GM18867 (cell line): ENCODE results near the gene TBC1D9B.

Experiments
- ATAC-seq: cut with Tn5 transposase; IDR thresholded peaks from one replicate; pipeline ENCODE4 v1.9.1; 2021; ENCODE audit warnings: mild to moderate bottlenecking, moderate library complexity; ENCODE audit not compliant: unreplicated experiment

TBC1D9B gene

DNA sequence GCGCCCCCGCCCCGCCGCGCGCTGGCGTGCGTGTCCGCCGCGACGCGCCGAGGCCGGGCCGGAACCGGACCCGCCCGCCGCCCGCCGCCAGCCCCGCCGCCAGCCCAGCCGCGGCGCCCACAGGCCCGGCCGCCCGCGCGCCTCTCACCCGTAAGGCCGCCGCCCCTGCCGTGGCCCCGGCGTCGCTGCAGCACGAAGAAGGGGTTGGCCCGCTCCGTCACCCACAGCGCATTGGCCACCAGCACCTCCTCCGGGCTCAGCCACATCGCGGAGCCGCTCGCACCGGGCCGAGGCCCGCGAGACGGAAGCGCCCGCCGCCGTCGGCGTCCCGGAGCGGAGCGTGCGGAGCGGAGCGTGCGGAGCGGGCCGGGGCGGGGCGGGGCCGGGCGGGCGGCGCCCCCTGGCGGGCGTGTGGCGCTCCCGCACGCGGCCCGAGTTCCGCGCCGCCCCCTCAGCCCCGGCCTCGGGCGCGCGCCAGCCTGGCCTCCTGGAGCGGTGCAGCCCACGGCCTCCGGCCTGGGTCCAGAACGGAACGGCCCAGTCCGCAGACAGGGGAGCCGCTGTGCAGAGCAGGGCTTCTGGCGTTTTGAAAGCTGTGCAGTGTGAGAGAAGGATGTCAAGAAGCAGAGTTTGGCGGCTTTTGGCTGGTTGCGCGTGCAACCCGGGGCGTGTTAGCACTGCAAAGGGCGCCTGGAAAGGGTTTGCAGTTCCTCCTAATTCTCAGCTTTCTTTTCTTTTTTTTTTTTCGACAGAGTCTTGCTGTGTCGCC is at the start of gene TBC1D9B:
TSS of gene TBC1D9B (minus strand) at position 342 of the 769 bp plus-strand sequence. CDS start at position 266, 76 bp downstream.
- peak; percentile 86 for ATAC-seq

DNA sequence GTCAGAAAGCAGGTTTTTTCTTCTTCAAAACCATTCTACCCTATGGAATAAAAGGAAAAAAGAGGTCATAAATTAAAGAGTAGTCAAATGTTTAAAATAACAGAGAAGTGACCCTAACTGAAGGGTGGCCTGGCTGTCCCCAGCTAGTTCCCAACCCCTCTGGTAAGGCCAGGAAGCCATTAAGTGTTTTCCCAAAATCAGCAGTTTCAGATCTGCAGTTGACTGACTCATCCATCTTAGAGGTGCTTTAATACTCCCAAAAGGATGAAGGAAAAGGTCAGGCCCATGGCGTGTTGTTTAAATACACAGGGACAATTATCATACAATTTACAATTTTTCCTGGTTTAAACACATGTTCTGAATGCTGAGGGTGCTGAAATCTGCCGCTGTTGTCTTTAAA is 47.9 kb upstream of the TBC1D9B start:
- no peak for ATAC-seq

DNA sequence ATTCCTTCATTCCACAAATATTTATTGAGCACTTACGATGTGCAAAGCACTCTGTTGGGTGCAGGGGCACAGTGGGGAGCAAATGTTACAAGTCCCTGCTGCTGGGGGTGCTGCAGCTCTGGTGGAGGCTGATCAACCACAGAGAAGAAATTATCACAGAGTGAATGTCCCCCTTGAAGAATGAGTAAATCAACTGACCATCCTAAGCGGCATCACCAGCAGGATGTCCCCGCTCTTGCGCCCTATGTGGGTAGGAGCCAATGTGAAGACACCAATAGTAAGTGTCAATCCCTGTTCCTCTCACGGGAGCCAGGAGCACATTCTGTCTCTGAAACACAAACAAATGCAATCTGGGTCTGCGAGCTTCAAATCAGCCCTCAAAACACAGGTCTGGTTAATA is 47.4 kb upstream of the TBC1D9B start:
- no peak for ATAC-seq

DNA sequence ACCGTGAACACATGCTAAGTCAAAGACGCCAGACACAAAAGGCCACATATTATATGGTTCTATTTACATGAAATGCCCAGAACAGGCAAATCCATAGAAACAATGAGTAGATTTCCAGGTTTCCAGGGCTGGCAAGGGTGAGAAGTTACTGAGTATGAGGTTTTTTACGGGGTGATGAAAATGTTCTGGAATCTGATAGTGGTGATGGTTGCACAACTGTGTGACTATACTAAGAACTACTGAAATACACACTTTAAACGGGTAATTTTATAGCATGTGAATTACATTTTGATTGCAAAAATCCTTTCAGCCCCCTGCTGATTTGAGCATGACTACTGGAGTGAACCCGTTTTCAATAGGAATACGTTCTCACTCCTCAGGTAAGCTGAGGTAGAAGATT is 46.7 kb upstream of the TBC1D9B start:
- no peak for ATAC-seq

DNA sequence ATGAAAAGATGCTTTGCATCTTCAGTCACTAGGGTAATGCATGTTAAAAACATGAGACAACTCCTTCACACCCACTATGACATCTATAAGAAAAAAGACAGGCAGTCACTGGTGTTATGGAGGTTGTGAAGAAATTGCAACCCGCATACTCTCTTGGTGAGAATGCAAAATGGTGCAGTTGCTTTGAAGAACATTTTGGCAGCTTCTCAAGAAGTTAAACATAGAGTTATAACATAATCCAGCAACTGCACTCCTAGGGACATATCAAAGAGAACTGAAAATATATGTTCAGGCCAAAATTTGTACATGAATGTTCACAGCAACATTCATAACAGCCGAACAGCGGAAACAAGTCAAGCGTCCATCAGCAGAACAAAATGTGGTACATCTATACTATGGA is 46.3 kb upstream of the TBC1D9B start:
- no peak for ATAC-seq

DNA sequence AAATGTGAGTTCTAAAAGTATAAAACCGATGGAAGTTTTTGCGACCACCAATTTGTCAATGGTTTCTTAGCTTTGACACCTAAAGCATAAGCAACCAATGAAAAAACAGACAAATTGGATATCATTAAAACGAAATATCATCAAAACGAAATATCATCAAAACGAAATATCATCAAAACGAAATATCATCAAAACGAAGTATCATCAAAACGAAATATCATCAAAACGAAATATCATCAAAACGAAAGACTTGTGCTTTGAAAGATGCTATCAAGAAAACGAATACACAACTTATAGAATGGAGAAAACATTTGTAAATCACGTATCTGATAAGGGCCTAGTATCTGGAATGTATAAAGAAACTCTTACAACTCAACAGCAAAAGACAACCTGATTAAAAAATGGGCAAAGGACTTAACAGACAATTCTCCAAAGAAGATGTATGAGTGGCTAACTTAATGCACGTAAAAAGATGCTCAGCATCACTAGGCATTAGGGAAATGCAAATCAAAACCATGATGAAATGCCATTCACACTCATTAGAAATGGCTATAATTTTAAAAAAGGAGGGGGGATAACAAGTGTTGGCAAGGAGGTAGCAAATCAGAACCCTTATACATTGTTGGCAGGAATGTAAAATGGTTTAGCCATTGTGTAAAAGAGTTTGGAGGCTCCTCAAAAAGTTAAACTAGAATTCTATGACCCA is 29.4 kb upstream of the TBC1D9B start:
- no peak for ATAC-seq

DNA sequence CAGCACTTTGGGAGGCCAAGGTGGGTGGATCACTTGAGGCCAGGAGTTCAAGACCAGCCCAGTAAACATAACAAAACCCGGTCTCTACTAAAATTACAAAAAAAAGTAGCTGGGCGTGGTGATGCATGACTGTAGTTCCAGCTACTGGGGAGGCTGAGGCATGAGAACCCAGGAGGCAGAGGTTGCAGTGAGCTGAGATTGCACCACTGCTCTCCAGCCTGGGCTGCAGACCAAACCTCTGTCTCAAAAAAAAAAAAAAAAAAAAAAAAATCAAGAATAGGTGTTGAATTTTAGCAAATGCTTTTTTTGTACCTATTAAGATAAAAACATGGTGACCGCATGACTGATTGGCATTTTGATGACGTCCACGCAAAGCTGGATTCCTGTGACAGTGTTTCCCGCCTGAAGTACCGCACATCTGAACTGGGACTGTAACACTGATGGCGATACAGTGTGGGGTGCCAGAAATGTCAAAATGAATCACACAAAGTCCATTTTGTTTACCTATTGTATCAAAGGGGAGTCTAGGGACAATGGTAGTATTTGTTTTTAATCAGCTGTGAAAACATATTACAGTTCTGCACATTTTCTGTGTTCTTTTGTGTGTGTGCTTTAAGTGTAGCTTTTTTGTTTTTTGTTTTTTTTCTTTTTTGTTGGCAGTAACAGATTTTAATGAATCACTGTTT is 23.2 kb upstream of the TBC1D9B start:
- ATAC-seq = no peak

DNA sequence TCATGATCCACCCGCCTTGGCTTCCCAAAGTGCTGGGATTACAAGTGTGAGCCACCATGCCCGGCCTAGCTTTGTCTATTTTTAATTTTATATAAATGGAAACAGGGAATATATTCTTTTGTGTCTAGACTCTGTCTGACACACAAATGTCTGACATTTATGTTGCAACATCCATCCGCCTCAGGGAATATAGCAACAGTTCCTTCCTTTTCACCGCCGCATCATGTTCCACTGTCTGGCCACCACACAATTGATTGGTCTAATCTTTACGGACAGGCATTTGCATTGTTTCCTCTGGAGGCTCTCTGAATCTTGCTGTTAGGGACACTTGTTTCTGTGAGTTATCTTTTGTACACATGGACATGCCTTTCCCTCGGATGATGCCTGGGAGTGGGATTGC is 20.1 kb upstream of the TBC1D9B start:
- ATAC-seq = no peak

DNA sequence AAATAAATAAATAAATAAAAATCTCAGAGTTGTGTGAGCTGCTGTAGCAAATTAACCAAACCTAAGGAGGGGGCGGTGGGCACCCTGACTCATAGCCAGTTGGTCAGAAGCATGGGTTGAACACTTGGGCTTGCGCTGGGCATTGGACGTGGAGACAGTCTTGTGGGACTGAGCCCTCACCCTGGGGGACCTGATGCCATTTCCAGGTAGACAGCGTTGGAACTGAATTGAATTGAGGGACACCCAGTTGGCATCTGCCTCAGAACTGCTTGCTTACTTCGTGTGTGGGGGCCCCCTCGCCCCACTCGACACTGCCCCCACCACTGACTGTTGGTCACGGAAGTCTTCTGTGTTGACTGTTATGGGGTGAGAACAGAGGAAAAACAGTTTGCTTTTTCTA is 19.0 kb upstream of the TBC1D9B start:
- ATAC-seq = no peak

DNA sequence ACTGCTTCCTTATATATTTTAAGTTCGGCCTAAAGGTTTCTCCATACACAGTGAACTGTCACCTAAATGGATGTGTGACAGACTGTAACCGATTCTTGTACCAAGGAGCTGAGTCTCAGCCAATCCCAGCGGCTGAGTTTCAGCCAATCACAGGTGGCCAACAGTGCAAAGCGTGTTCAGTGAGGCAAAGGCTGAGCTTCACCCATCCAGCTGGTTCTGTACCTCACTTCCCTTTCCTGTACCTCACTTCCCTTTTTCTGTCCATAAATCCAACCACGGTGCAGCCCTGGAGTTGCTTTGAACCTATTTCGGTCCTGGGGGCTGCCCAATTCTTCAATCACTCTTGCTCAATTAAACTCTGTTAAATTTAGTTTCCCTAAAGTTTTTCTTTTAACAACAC is 15.7 kb upstream of the TBC1D9B start:
- ATAC-seq = no peak

DNA sequence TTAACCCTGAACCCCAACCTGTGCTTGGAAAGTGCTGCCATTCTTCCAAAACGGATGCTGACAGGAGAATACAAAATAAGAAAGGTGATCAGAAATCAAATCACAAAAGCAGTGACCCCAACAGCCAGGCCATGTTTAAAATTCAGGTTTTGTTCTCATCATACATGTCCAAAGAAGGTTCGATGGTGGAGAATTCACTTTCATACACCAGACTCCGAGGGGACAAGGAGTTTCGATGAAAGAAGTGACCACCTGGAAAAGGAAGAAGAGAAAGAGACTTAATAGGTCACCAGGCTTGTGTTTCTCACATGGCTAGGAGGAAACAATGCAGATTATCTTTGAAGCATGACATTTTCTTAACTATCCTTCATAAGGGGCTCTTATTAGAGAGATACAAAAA is 12.5 kb upstream of the TBC1D9B start:
- no peak for ATAC-seq

DNA sequence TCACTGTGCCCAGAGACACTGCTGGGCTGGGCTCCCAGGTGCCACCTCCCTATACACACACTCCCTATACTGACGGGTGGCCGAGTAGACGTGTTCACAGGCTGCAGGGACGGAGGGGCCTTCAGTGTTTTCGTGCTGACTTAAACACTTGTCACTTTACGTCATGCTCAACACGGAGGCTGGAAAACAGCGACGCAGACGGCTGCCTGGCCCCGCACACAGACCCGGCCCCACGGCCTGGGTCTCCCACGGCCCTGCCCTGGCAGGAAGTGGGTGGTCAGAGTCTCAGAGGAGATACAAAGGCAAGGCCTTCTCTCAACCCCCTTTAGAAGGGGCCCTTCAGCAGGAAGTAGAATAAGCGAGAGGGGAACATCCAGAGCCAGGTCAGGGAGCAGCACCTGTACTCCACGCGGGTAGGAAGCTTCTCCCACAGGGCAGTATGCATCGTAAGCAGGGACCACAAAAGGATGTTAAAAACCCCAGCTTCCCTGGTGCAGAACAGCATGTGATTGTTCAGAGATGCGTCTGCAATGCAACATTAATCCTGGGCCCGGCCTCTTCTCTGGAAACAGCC is 11.9 kb upstream of the TBC1D9B start:
- ATAC-seq = no peak

DNA sequence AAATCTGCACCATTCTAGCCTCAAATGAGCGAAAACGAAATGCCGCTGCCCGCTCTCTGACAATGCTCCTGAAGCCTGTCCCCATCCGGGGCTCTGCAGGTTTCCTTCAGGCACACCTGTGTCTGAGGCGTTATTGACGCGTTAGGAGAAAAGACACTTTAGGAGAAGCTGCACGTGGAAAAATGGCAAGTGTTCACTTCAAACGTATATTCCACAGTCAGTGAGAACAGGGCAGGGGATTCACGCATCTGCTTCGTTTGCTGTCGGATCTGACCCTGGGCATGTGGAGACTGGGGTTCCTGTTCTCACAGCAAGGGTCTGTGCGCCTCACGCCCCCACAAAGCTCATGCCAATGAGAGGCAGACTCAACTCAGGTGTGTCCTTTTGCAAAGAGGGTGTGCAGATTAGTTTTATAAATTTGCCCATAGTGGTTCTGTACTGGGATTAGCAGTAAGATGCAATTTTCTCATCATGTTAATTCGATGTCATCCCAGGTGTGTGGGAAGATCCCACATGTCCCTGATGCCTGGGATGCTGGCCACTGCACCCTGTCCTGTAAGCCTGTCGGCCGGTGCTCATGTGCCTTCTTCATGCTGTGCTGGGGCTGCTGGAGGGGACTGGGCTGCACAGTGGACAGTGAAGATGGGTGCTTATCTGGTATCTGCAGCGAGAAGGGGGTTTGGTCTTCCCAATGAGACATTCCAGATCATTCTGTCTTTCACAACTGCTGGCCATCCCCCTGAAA is 11.2 kb upstream of the TBC1D9B start:
- no peak for ATAC-seq

DNA sequence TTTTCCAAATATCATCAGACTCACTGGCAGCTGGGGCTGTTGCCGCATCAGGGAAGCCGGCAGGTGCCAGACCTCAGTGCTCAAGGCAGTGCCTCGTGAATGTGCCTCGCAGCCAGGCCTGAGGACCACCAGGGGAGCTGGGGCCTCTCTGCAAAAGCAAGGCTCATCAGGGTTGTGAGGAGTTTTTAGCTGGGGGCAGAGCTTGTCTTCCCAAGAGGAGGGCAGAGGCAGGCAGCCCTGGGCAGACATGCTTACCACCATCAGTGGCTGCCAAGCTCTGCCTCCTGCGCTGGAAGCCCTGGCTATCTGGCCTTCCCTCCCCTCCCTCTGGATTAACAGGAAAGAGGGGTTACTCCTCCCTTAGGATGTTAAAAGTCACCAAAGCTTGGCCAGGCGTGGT is 8.8 kb upstream of the TBC1D9B start:
- no peak for ATAC-seq

DNA sequence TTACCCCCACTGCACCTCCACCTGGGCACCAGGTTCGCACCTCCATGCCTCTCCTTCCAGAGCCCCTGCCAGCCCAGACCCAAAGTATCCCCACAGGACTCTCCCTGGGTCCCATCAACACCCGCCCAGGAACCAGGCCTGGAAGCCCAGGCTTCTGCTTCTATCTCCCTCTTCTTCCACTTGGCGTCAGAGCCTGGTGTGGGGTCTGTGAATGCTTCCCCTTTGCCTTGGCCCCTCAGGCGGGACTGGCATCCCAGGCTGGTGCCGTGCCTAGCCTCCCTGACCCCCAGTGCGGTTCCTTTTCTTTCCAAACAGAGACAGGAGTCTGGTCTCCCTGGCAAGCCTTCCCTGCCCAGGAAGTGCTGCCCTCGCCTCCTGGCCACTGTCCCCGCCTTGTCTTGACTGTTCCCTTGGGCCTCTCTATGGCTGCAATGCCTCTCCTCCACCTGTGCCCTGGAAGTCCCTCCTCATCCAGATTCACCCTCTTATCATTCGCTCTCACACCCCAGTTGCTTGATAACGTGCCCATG is 7.8 kb upstream of the TBC1D9B start:
- no peak for ATAC-seq

DNA sequence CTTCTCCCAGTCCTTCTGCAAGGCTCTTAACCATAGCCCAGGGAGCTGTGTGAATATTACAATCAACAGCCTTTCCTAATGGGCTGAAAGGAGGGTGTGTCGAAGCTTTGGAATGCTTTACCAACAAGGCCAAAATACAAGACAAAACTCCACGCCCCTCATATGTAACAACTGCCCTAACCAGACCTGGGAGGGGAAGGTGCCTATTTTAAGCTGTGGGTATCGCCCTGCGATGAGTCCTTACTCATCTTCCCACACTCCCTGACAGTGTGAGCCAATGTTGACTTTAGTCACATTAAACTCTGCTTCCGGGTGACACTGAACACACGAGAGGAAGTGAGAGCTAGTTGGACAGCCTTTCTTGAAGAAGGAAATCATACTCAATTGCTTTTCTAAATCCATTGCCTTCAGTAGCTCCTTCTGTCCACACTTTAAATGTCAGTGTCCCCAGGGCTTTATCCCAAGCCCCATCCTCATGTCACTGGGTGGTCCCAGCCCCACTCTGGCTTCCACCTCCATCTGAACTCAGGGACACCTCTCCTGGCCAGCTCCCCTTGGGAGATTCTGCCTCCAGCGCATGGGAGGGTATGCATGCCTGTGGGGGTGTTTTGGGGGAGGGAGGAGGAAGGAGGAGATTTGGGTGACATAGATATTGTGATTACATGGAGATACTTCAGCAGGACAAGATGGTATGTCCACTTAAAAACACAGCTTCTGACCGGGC is 6.5 kb upstream of the TBC1D9B start:
- ATAC-seq = no peak

DNA sequence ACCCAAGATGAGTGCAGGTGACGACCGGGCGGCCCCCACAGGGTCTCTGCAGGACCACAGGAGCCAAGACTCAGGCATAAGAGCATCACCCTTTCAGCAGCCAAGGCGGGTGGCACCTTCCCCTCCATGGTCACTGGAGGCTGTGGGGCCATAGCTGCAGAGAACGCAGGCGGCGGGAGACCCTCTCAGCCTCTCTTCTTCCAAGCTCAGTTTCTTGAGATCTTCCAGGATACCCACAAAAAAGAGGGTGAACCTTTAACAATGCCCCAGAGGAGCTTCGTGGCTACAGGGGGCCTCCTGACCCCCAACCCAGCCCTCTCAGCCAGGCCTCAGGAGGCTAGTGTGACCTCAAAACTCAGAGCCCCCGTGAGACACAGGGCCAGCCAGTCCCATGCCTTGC is 5.8 kb upstream of the TBC1D9B start:
- no peak for ATAC-seq

DNA sequence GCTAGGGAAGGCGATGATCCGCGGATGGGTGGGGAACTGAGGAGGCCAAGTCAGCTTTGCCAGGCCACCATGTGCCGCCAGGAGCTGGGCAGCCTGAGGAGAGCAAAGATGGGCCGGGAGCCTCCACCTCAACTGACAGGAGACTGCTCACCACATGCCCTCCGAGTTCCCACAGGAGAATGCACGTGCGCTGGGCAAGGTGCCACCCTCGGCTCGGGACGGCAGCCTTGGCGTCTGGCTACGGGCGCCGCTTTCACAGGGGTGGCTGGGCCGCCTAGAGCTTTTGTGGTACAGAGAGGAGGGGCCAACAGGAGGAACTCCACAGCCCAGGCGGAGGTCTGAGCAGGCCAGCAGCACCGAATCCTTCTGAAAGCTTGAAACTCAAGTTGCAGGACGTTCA is 5.3 kb upstream of the TBC1D9B start:
- no peak for ATAC-seq

DNA sequence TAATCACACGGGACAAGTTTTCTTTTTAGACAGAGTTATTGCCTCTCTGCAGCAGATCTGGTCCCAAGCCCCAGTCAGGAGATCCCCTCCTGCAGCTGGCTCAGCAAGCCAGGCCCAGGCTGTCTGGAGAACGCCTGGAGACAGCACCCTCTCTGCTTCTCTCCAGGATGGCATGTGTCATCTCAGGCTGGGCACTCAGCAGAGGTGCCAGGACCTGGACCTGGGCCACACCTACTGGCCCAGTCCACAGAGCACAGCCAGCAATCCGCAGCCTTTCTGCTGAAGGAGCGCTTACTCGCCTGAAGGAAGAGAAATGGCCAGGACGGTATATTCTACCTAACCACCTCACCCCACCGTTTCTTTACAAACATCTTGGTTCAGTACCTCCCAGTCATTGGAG is 4.7 kb upstream of the TBC1D9B start:
- ATAC-seq = no peak

DNA sequence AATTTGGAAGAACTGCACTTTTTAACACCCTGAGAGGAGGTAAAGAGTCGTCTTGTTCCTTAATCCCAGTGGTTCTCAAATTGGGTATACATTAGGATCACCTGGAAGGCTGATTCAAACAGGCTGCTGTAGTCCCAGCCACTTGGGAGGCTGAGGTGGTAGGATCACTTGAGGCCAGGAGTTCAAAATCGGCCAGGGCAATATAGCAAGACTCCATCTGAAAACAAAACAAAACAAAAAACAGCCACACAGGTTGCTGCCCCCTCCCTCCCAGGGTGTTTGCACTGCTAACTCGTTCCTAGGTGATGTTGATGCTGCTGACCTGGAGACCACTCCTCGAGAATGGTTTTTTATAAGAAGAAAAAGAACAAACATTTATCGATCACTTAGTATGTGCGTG is 1.5 kb upstream of the TBC1D9B start:
- ATAC-seq = no peak
